Transverse colon (tissue), 4 donors: ENCODE data around the gene ADIRF.
"Not testable (repeated sequence)": the region's sequence is repeated elsewhere in the genome, so short reads cannot be mapped to it uniquely, and the experiment has no call there.

Source experiments
- EP300 ChIP-seq: sonication (generic); formaldehyde crosslinking; IDR thresholded peaks from one replicate; pipeline ENCODE4 v1.6.1; 2017; ENCODE audit warnings: antibody characterized with exemption, low read depth
- POLR2A ChIP-seq: fragments of 450-650 bp; IDR thresholded peaks from one replicate; pipeline ENCODE4 v1.6.1; 2016; ENCODE audit warnings: antibody characterized with exemption, mild to moderate bottlenecking, moderate library complexity
- POLR2AphosphoS5 ChIP-seq, 3 donors: sonication (generic); formaldehyde crosslinking; IDR thresholded peaks; one replicate each; pipeline ENCODE4 v1.6.1; 2016; ENCODE audit warnings: antibody characterized with exemption in 3 of 3
- TF ChIP-seq, protein P1 (sequence below), 5 experiments: fragments of 200-600 bp in 3 of 5; fragments of 450-650 bp in 2 of 5; sonication (generic) in 3 of 5; IDR thresholded peaks; 1 replicate in 2 of 5; 2 replicates in 3 of 5; pipeline ENCODE4 v1.5.1; 2016 to 2017; ENCODE audit warnings: antibody characterized with exemption in 5 of 5, inconsistent platforms in 3 of 5, mild to moderate bottlenecking in 2 of 5, moderate library complexity in 1 of 5

DNA sequence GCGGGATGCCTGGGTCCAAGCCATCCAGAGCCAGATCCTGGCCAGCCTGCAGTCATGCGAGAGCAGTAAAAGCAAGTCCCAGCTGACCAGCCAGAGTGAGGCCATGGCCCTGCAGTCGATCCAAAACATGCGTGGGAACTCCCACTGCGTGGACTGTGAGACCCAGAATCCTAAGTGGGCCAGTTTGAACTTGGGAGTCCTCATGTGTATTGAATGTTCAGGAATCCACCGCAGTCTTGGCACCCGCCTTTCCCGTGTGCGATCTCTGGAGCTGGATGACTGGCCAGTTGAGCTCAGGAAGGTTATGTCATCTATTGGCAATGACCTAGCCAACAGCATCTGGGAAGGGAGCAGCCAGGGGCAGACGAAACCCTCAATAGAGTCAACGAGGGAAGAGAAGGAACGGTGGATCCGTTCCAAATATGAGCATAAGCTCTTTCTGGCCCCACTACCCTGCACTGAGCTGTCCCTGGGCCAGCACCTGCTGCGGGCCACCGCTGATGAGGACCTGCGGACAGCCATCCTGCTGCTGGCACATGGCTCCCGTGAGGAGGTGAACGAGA, 40.9 kb downstream of the ADIRF start:
- TF ChIP-seq, protein P1, sequence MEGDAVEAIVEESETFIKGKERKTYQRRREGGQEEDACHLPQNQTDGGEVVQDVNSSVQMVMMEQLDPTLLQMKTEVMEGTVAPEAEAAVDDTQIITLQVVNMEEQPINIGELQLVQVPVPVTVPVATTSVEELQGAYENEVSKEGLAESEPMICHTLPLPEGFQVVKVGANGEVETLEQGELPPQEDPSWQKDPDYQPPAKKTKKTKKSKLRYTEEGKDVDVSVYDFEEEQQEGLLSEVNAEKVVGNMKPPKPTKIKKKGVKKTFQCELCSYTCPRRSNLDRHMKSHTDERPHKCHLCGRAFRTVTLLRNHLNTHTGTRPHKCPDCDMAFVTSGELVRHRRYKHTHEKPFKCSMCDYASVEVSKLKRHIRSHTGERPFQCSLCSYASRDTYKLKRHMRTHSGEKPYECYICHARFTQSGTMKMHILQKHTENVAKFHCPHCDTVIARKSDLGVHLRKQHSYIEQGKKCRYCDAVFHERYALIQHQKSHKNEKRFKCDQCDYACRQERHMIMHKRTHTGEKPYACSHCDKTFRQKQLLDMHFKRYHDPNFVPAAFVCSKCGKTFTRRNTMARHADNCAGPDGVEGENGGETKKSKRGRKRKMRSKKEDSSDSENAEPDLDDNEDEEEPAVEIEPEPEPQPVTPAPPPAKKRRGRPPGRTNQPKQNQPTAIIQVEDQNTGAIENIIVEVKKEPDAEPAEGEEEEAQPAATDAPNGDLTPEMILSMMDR (IDR thresholded peaks at IDR 0.05), result not testable (repeated sequence)
- TF ChIP-seq POLR2A; POLR2AphosphoS5 (IDR thresholded peaks at IDR 0.05); EP300: not testable (repeated sequence)
